Neural progenitor cell (in vitro differentiated cells): ENCODE measurements around the gene PRRT1B. TPM values are rescaled to one million over a fixed set of nuclear protein-coding genes. Genes with fewer than 3 reads are reported as not detected.
"Not testable (repeated sequence)": the region's sequence is repeated elsewhere in the genome, so short reads cannot be mapped to it uniquely, and the experiment has no call there.

Experiments used
- DNase-seq: peaks from one replicate; pipeline ENCODE4 v3.0.0-alpha.2; 2016; ENCODE audit warnings: low spot score
- H2AFZ ChIP-seq: fragments of 200-600 bp; sonication (generic); replicated peaks from 2 replicates; pipeline ENCODE4 v1.6.1; 2016; ENCODE audit warnings: antibody characterized with exemption
- H3F3A ChIP-seq: fragments of 200-600 bp; sonication (generic); 2 replicates; pipeline ENCODE4 v1.6.1; 2016; ENCODE audit warnings: antibody characterized with exemption, low read depth
- H3K27ac ChIP-seq: fragments of 200-600 bp; sonication (generic); 2 replicates; pipeline ENCODE4 v1.5.1; 2016; ENCODE audit warnings: mild to moderate bottlenecking
- H3K27me3 ChIP-seq: fragments of 200-600 bp; sonication (generic); 2 replicates; pipeline ENCODE4 v1.6.1; 2016; ENCODE audit warnings: mild to moderate bottlenecking, moderate library complexity
- H3K36me3 ChIP-seq: fragments of 200-600 bp; sonication (generic); 2 replicates; pipeline ENCODE4 v1.5.1; 2016
- H3K4me1 ChIP-seq: fragments of 200-600 bp; sonication (generic); 2 replicates; pipeline ENCODE4 v1.6.1; 2016; ENCODE audit warnings: mixed run types
- H3K4me2 ChIP-seq: fragments of 200-600 bp; sonication (generic); 2 replicates; pipeline ENCODE4 v1.6.1; 2016
- H3K4me3 ChIP-seq: fragments of 200-600 bp; sonication (generic); 2 replicates; pipeline ENCODE4 v1.5.1; 2016
- H3K79me2 ChIP-seq: fragments of 200-600 bp; sonication (generic); 2 replicates; pipeline ENCODE4 v1.6.1; 2016; ENCODE audit warnings: low read depth
- H3K9ac ChIP-seq: fragments of 200-600 bp; sonication (generic); 2 replicates; pipeline ENCODE4 v1.6.1; 2016
- H3K9me3 ChIP-seq: fragments of 200-600 bp; sonication (generic); 2 replicates; pipeline ENCODE4 v1.5.1; 2016; ENCODE audit warnings: low read depth
- H4K20me1 ChIP-seq: fragments of 200-600 bp; sonication (generic); 2 replicates; pipeline ENCODE4 v1.6.1; 2016; ENCODE audit warnings: low read depth
- H3K27ac Mint-ChIP-seq: 3 replicates; pipeline ENCODE4 v1.8.0; 2021; ENCODE audit warnings: mixed read lengths
- H3K27me3 Mint-ChIP-seq: 2 replicates; pipeline ENCODE4 v1.8.0; 2022; ENCODE audit warnings: low read depth, mild to moderate bottlenecking, inconsistent platforms, moderate library complexity, mixed read lengths; ENCODE audit not compliant: insufficient read depth
- H3K36me3 Mint-ChIP-seq: 3 replicates; pipeline ENCODE4 v1.8.0; 2021; ENCODE audit warnings: mixed read lengths
- H3K4me1 Mint-ChIP-seq: 3 replicates; pipeline ENCODE4 v1.8.0; 2021; ENCODE audit warnings: mixed read lengths
- H3K4me3 Mint-ChIP-seq: 3 replicates; pipeline ENCODE4 v1.8.0; 2021; ENCODE audit warnings: mild to moderate bottlenecking, moderate library complexity, mixed read lengths
- H3K9me3 Mint-ChIP-seq: 3 replicates; pipeline ENCODE4 v1.8.0; 2020; ENCODE audit warnings: mixed read lengths
- EZH2 ChIP-seq: fragments of 200-600 bp; sonication (generic); IDR thresholded peaks from 2 replicates; pipeline ENCODE4 v1.6.1; 2017; ENCODE audit warnings: antibody characterized with exemption, mild to moderate bottlenecking, moderate library complexity
- EZH2phosphoT487 ChIP-seq: fragments of 200-600 bp; sonication (generic); IDR thresholded peaks from 2 replicates; pipeline ENCODE4 v1.6.1; 2017; ENCODE audit warnings: antibody characterized with exemption
- total RNA-seq: library from RNA; depleted of rRNA; stranded (reverse); fragments of >200 nt; gene quantifications from 2 replicates; pipeline ENCODE4 v1.2.3, GENCODE V29; 2015; ENCODE audit warnings: low replicate concordance
- TF ChIP-seq, protein P1 (sequence below): fragments of 200-600 bp; sonication (generic); IDR thresholded peaks from 2 replicates; pipeline ENCODE4 v1.5.1; 2017; ENCODE audit warnings: antibody characterized with exemption, mild to moderate bottlenecking

Gene PRRT1B
- total RNA-seq, 1 donor from 2014 or later = not detected

DNA sequence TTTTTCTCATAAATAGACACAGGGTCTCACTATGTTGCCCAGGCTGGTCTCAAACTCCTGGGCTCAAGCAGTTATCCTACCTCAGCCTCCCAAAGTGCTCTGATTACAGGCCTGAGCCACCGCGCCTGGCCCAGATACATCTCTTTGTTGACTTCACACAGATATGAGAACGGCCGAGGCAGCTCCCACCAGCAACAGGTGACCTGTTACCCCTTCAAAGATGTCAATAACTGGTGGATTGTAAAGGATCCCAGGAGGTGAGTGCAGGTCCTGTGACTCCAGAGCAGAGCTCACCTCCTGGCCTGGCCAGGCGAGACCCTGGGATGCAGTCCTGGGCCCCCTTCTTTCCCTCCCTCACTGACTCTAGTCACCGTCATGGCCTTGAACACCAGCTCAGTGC is 33.4 kb upstream of the PRRT1B start:
- H3K4me1 ChIP-seq = no peaks in the 10 kb centered on the region
- H2AFZ ChIP-seq = no peak overlapping the region
- H3K27ac ChIP-seq = no peak overlapping the region
- Mint-ChIP-seq H3K27ac (no peak overlapping the region), H3K4me1 (no peaks in the 10 kb centered on the region), H3K9me3 (no peaks in the 10 kb centered on the region), H3K4me3 (no peak overlapping the region), H3K36me3 (peaks cover 27% of the 10 kb centered on the region), H3K27me3 (peaks cover 6% of the 10 kb centered on the region)
- no peak overlapping the region for H3K9ac ChIP-seq
- no peaks in the 10 kb centered on the region for H3K79me2 ChIP-seq
- H3K9me3 ChIP-seq = no peaks in the 10 kb centered on the region
- H3F3A ChIP-seq = no peaks in the 10 kb centered on the region
- H4K20me1 ChIP-seq = no peaks in the 10 kb centered on the region
- H3K4me3 ChIP-seq = no peak overlapping the region
- no peak for DNase-seq
- H3K27me3 ChIP-seq = no peaks in the 10 kb centered on the region
- TF ChIP-seq, protein P1, sequence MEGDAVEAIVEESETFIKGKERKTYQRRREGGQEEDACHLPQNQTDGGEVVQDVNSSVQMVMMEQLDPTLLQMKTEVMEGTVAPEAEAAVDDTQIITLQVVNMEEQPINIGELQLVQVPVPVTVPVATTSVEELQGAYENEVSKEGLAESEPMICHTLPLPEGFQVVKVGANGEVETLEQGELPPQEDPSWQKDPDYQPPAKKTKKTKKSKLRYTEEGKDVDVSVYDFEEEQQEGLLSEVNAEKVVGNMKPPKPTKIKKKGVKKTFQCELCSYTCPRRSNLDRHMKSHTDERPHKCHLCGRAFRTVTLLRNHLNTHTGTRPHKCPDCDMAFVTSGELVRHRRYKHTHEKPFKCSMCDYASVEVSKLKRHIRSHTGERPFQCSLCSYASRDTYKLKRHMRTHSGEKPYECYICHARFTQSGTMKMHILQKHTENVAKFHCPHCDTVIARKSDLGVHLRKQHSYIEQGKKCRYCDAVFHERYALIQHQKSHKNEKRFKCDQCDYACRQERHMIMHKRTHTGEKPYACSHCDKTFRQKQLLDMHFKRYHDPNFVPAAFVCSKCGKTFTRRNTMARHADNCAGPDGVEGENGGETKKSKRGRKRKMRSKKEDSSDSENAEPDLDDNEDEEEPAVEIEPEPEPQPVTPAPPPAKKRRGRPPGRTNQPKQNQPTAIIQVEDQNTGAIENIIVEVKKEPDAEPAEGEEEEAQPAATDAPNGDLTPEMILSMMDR = no peak
- TF ChIP-seq EZH2 = no peak
- TF ChIP-seq EZH2phosphoT487 = no peak
- H3K36me3 ChIP-seq = no peaks in the 10 kb centered on the region
- no peak overlapping the region for H3K4me2 ChIP-seq

- Mint-ChIP-seq H3K27ac (no peak overlapping the region), H3K27me3 (peaks cover 3% of the 10 kb centered on the region), H3K4me3 (no peak overlapping the region), H3K4me1 (no peaks in the 10 kb centered on the region), H3K9me3 (no peaks in the 10 kb centered on the region), H3K36me3 (peaks cover 25% of the 10 kb centered on the region)
- Histone ChIP-seq H3K36me3 (no peaks in the 10 kb centered on the region), H3K4me1 (no peaks in the 10 kb centered on the region), H3K4me3 (no peak overlapping the region), H4K20me1 (no peaks in the 10 kb centered on the region), H3K27me3 (no peaks in the 10 kb centered on the region), H3K79me2 (no peaks in the 10 kb centered on the region), H3K4me2 (no peak overlapping the region), H2AFZ (no peak overlapping the region), H3F3A (no peaks in the 10 kb centered on the region), H3K27ac (no peak overlapping the region), H3K9me3 (no peaks in the 10 kb centered on the region), H3K9ac (no peak overlapping the region)
- DNase-seq = no peak
- TF ChIP-seq EZH2phosphoT487 (no peak), EZH2 (no peak)
Observed at GRCh38 chr9:131513177-131513576, 32.1 kb upstream of the PRRT1B start.

DNA sequence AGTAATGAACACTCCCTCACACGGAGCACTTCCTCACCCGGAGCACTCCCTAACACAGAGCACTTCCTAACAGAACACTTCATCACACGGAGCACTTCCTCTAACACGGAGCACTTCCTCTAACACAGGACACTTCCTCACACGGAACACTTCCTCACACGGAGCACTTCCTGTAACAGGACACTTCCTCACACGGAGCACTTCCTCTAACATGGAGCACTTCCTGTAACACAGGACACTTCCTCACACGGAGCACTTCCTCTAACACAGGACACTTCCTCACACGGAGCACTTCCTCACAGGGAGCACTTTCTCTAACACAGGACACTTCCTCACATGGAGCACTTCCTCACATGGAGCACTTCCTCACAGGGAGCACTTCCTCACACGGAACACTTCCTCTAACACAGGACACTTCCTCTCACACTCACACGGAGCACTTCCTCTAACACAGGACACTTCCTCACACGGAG is 29.7 kb upstream of the PRRT1B start:
- H3K9me3 Mint-ChIP-seq, H3K4me1 ChIP-seq, H3K27me3 ChIP-seq, H3F3A ChIP-seq, H3K27ac Mint-ChIP-seq, H2AFZ ChIP-seq, H3K4me3 Mint-ChIP-seq, H3K36me3 ChIP-seq, DNase-seq, H3K27ac ChIP-seq, H3K4me3 ChIP-seq, H3K4me1 Mint-ChIP-seq, H3K9ac ChIP-seq, H3K4me2 ChIP-seq, H3K9me3 ChIP-seq, H3K27me3 Mint-ChIP-seq, H3K79me2 ChIP-seq, H4K20me1 ChIP-seq: not testable (repeated sequence)
- peaks cover 32% of the 10 kb centered on the region for H3K36me3 Mint-ChIP-seq

- H3K36me3 Mint-ChIP-seq = peaks cover 29% of the 10 kb centered on the region
Observed at GRCh38 chr9:131516100-131516499, 29.2 kb upstream of the PRRT1B start.

More at GRCh38 chr9:131516100-131516499, 29.2 kb upstream of the PRRT1B start:
- Histone ChIP-seq H3K36me3 (no peaks in the 10 kb centered on the region), H3K4me1 (no peaks in the 10 kb centered on the region), H3K9me3 (no peaks in the 10 kb centered on the region), H3K9ac (no peak overlapping the region), H3K27ac (no peak overlapping the region), H4K20me1 (no peaks in the 10 kb centered on the region), H3F3A (no peaks in the 10 kb centered on the region), H3K4me2 (no peak overlapping the region), H2AFZ (no peak overlapping the region), H3K4me3 (no peak overlapping the region), H3K79me2 (no peaks in the 10 kb centered on the region), H3K27me3 (no peaks in the 10 kb centered on the region)
- Mint-ChIP-seq H3K4me1 (no peaks in the 10 kb centered on the region), H3K27me3 (peaks cover 3% of the 10 kb centered on the region), H3K27ac (no peak overlapping the region), H3K9me3 (no peaks in the 10 kb centered on the region), H3K4me3 (no peak overlapping the region)
- TF ChIP-seq EZH2phosphoT487 (no peak), EZH2 (no peak)
- TF ChIP-seq, protein P1 = no peak
- no peak for DNase-seq
